PC-3 (cell line): ENCODE measurements around the gene PAX7.

Source experiments
- EZH2 ChIP-seq: fragments of 300-600 bp; sonication (generic); IDR thresholded peaks from one replicate; pipeline ENCODE4 v1.6.1; 2017; ENCODE audit warnings: antibody characterized with exemption, mild to moderate bottlenecking, low read length; ENCODE audit not compliant: unreplicated experiment
- TF ChIP-seq, protein P1 (sequence below): fragments of 300-600 bp; sonication (generic); conservative IDR thresholded peaks from 2 replicates; pipeline ENCODE4 v1.5.1; 2017; ENCODE audit warnings: antibody characterized with exemption, low read depth, mild to moderate bottlenecking, low read length

- TF ChIP-seq, protein P1, sequence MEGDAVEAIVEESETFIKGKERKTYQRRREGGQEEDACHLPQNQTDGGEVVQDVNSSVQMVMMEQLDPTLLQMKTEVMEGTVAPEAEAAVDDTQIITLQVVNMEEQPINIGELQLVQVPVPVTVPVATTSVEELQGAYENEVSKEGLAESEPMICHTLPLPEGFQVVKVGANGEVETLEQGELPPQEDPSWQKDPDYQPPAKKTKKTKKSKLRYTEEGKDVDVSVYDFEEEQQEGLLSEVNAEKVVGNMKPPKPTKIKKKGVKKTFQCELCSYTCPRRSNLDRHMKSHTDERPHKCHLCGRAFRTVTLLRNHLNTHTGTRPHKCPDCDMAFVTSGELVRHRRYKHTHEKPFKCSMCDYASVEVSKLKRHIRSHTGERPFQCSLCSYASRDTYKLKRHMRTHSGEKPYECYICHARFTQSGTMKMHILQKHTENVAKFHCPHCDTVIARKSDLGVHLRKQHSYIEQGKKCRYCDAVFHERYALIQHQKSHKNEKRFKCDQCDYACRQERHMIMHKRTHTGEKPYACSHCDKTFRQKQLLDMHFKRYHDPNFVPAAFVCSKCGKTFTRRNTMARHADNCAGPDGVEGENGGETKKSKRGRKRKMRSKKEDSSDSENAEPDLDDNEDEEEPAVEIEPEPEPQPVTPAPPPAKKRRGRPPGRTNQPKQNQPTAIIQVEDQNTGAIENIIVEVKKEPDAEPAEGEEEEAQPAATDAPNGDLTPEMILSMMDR: no peak
- TF ChIP-seq EZH2: no peak
Measured at GRCh38 chr1:18637962-18638834, 7.6 kb downstream of the PAX7 start.
